Duodenal mucosa (tissue), 2 donors: ENCODE measurements around the gene NOX4.
"Not testable (repeated sequence)": the region's sequence is repeated elsewhere in the genome, so short reads cannot be mapped to it uniquely, and the experiment has no call there.

Experiments
- H3K27ac ChIP-seq: one replicate; pipeline ENCODE4 v1.7.0; 2013; ENCODE audit warnings: low read depth, low read length
- H3K27me3 ChIP-seq, 2 donors: one replicate each; pipeline ENCODE4 v1.7.0; 2013; ENCODE audit warnings: low read length in 2 of 2, control low read depth in 1 of 2; ENCODE audit not compliant: insufficient read depth in 2 of 2, control insufficient read depth in 1 of 2
- H3K36me3 ChIP-seq, 2 donors: one replicate each; pipeline ENCODE4 v1.7.0; 2013; ENCODE audit warnings: low read length in 2 of 2, control low read depth in 1 of 2; ENCODE audit not compliant: insufficient read depth in 2 of 2, control insufficient read depth in 1 of 2
- H3K4me1 ChIP-seq, 2 donors: one replicate each; pipeline ENCODE4 v1.7.0; 2013; ENCODE audit warnings: low read length in 2 of 2, control low read depth in 1 of 2; ENCODE audit not compliant: insufficient read depth in 2 of 2, control insufficient read depth in 1 of 2
- H3K4me3 ChIP-seq, 2 donors: one replicate each; pipeline ENCODE4 v1.7.0; 2013; ENCODE audit warnings: low read length in 2 of 2, low read depth in 1 of 2
- H3K9ac ChIP-seq, 2 donors: one replicate each; pipeline ENCODE4 v1.7.0; 2013; ENCODE audit warnings: low read length in 2 of 2, low read depth in 1 of 2
- H3K9me3 ChIP-seq, 2 donors: one replicate each; pipeline ENCODE4 v1.7.0; 2013; ENCODE audit warnings: low read length in 2 of 2, control low read depth in 1 of 2; ENCODE audit not compliant: control insufficient read depth in 1 of 2

Gene NOX4

DNA sequence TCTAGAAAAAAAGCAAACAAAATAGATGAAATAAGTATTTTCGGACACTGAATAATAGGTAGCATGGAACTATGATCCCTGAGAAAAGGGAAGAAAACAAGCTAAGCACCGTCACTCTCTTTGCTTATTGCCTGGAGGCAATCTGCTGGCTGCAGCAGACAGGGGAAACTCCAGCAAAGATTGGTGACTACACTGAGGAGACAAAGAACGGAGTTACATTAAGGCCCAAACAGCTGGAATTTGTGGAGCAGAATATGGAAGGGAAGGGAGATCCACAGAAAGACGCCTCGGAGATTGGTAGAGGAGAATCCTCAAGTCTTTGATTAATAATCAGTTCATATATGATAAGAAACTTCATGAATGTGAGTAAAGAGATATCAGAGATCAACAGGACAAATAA is 163.3 kb downstream of the NOX4 start:
- no peaks in the 10 kb centered on the region for H3K36me3 ChIP-seq
- no peak overlapping the region for H3K4me3 ChIP-seq
- no peaks in the 10 kb centered on the region for H3K4me1 ChIP-seq
- no peak overlapping the region for H3K27ac ChIP-seq
- H3K9me3 ChIP-seq = no peaks in the 10 kb centered on the region
- H3K27me3 ChIP-seq = no peaks in the 10 kb centered on the region
- H3K9ac ChIP-seq = no peak overlapping the region

- Histone ChIP-seq H3K27me3 (no peaks in the 10 kb centered on the region), H3K9me3 (no peaks in the 10 kb centered on the region), H3K27ac (no peak overlapping the region), H3K36me3 (no peaks in the 10 kb centered on the region), H3K4me1 (no peaks in the 10 kb centered on the region), H3K4me3 (no peak overlapping the region), H3K9ac (no peak overlapping the region)
Observed at GRCh38 chr11:89321401-89321800, 169.8 kb downstream of the NOX4 start.

DNA sequence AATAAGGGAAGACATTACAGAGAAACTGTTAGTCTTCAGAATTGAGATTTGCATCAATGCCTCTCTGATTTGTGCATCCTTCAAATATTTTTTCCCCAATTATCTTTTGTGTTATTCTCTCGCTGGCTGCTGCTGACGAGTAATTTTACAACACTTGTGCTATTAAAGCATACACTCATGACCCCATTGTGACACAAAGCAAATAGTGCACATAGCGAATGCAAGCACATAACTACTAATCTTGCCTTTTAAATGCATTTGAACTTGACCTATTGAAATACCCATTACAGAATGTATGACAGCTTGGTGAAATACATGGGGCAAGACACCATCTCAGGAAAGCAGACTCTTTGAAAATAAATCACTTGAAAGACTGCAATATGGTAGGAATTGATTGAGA is 180.6 kb downstream of the NOX4 start:
- not testable (repeated sequence) for H3K4me3 ChIP-seq, H3K9ac ChIP-seq, H3K4me1 ChIP-seq, H3K27ac ChIP-seq, H3K9me3 ChIP-seq, H3K27me3 ChIP-seq, H3K36me3 ChIP-seq

GRCh38 chr11:89309321-89309985 is 181.7 kb downstream of the NOX4 start:
- not testable (repeated sequence) for H3K36me3 ChIP-seq, H3K4me1 ChIP-seq, H3K27ac ChIP-seq, H3K9me3 ChIP-seq, H3K27me3 ChIP-seq, H3K4me3 ChIP-seq, H3K9ac ChIP-seq

DNA sequence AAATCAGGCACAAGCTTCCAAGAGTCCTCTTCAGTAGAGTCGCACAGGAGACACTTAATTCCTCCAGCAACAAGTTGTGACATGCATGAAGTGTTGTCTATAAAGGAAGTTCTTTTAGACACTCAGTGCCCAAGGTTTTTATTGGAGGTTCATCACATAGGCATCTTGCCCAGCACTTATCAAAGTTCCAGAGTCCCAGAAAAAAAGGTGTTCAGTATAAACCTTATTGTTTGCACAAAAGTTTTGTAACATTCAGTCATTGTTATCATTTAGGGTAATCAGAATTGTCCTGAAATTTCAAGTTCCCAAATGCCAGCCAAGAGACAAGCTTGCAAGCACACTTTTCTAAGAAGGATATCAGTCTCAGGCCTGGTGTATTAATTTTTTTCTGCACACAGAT is 182.9 kb downstream of the NOX4 start:
- H3K4me1 ChIP-seq, H3K4me3 ChIP-seq, H3K27ac ChIP-seq, H3K9me3 ChIP-seq, H3K36me3 ChIP-seq, H3K27me3 ChIP-seq, H3K9ac ChIP-seq: not testable (repeated sequence)

DNA sequence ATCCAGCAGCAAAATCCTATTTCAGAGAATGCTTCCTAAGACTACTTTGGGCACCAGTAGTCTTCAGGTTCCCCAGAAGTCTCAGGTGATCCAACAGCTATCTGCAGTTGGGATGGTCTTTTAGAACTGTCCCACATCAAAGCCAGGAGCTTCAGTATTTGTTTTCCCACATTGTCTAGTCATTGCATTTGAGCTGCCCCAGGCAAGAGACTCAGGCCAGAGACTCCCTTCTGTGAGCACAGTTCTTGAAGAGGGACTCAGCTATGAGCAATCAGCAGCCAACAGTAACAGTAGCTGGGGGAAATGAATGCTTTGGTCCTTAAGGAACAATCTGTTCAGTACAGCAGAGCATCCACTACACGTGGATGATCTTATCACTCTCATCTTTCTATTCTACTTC is 188.1 kb downstream of the NOX4 start:
- not testable (repeated sequence) for H3K27ac ChIP-seq, H3K9me3 ChIP-seq, H3K4me3 ChIP-seq, H3K4me1 ChIP-seq, H3K27me3 ChIP-seq, H3K9ac ChIP-seq, H3K36me3 ChIP-seq

DNA sequence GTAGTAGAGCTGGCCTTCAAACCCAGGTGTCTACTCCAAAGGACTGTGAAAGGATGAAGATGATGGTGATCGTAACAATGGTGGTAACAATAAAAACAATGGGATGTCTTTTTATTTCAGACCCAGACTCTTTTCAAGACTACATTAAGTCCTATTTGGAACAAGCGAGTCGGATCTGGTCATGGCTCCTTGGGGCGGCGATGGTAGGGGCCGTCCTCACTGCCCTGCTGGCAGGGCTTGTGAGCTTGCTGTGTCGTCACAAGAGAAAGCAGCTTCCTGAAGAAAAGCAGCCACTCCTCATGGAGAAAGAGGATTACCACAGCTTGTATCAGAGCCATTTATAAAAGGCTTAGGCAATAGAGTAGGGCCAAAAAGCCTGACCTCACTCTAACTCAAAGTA is 196.2 kb downstream of the NOX4 start:
- H3K36me3 ChIP-seq, H3K4me3 ChIP-seq, H3K9ac ChIP-seq, H3K27me3 ChIP-seq, H3K27ac ChIP-seq, H3K4me1 ChIP-seq, H3K9me3 ChIP-seq: not testable (repeated sequence)

DNA sequence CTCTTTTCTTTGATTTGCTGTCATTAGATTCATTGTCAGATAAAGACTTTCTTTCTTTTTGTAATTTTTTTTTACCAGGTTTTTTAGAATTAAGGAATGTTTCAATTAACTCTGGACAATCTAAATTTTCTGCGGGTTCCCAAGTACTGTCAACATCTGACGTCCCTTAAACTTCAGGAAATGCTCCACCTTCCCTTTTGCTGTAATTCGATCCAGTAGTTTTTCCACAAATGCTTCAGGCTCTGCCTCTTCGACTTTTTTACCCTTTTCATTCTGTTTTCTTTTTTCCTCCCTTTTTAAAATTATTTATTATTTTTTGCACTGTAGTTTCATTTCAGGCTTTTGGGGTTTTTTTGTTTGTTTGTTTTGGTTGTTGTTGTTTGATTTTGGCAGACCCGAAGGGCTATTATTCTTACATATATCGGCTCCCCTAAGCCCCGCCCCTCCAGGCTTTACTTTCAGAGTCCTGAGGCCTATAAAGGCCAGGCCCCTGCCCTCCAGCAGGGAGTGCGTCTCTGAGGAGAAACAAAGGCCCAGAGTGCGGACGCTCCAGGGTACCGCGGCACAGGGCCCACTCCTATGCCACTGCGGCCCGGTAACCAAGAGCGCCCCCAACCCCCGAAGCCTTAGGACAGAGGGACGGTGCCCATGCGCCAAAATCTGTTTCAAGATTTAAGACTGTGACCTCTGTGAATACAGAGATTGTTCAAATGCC is 197.1 kb downstream of the NOX4 start:
- Histone ChIP-seq H3K27ac (no peak overlapping the region), H3K9ac (no peak overlapping the region), H3K4me3 (no peak overlapping the region)

DNA sequence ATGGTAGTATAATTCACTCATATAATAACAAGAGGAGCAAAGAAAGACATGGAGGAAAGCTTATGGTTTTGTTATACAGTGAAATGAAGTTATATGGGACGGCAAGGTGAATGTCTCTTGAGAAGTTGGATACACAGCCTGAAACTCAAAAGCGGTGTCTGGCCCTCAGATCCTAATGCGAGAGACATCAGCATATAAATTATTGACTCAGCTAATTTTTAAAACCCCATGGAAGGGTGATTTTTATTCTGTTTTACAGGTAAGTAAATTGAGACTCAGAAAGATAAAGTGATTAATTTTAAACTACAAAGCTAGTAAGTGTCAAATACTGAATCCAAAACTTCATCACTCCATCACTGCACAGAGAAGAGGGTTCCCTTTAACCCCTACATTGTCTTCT is 203.2 kb downstream of the NOX4 start:
- not testable (repeated sequence) for H3K36me3 ChIP-seq, H3K27me3 ChIP-seq, H3K9me3 ChIP-seq, H3K4me1 ChIP-seq, H3K9ac ChIP-seq, H3K27ac ChIP-seq, H3K4me3 ChIP-seq

More for the DNA sequence above, 197.1 kb downstream of the NOX4 start:
- Histone ChIP-seq H3K4me1 (no peaks in the 10 kb centered on the region), H3K9me3 (no peaks in the 10 kb centered on the region), H3K36me3 (no peaks in the 10 kb centered on the region), H3K27me3 (no peaks in the 10 kb centered on the region)

DNA sequence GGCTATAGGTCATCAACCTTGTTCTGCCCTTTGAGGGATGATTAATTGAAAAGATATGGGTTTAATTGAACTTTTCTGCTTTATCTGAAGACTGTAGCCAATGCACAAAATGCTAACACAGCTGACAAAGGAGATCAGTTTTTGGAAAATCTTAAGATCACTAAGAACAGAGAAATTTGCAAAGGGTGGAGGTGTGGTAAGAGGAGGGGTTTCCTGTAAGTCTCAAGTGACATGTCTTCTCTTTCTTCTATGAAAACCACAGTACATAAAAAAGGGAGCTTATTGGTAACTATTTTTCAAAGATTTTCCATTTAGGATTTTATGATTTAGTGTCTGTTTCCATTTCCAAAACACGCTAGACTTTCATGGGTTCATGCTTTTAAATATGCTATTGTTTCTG is 204.6 kb downstream of the NOX4 start:
- H3K9me3 ChIP-seq, H3K36me3 ChIP-seq, H3K4me3 ChIP-seq, H3K27ac ChIP-seq, H3K4me1 ChIP-seq, H3K27me3 ChIP-seq, H3K9ac ChIP-seq: not testable (repeated sequence)
